ENCODE data around the gene ZNF138. TPM values are rescaled to one million over a fixed set of nuclear protein-coding genes. Genes with fewer than 3 reads are reported as not detected.

ZNF138 gene
- polyA plus RNA-seq, 1 donor (not counting 4 experiments of a cell fraction or from before 2014, with no cell fraction given): 6.3 TPM

DNA sequence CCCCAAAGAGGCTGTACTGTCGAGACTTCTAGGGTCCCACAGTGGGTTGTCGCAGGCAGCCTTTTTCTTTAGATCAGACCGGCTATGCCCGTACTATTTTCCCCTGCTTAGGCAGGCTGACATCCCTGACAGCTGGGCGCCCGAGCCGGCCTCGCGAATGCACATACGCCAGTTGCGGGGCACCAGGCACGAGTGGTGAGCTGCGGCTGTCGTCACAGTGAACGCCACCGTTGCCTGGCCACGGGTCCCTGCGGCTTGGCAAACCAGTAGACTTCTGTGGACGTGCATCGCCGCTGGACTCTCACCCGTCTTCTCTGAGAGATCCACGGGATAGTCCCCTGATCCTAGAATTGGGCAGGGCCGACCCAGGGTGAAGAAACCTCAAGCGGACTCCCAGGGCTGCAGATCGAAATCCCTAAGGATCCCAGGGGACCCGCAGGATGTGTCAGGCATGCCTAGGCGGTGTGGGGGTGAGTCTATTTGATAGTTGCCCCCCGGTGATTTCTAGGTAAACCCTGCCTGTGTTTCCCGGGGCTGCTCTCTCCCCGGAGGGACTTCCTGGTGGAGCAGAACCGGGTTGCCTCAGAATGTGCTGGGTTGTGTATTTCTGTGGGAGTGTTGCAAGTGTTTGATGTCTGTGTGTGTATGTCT is 75.8 kb downstream of the ZNF138 start:
- TF ChIP-seq EZH2 (IDR thresholded peaks at IDR 0.05; ENCODE audit: low read length): no peak
- TF ChIP-seq, protein P1, sequence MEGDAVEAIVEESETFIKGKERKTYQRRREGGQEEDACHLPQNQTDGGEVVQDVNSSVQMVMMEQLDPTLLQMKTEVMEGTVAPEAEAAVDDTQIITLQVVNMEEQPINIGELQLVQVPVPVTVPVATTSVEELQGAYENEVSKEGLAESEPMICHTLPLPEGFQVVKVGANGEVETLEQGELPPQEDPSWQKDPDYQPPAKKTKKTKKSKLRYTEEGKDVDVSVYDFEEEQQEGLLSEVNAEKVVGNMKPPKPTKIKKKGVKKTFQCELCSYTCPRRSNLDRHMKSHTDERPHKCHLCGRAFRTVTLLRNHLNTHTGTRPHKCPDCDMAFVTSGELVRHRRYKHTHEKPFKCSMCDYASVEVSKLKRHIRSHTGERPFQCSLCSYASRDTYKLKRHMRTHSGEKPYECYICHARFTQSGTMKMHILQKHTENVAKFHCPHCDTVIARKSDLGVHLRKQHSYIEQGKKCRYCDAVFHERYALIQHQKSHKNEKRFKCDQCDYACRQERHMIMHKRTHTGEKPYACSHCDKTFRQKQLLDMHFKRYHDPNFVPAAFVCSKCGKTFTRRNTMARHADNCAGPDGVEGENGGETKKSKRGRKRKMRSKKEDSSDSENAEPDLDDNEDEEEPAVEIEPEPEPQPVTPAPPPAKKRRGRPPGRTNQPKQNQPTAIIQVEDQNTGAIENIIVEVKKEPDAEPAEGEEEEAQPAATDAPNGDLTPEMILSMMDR (optimal IDR thresholded peaks at IDR 0.05 in 1 of 3, IDR thresholded peaks at IDR 0.05 in 1 of 3, conservative IDR thresholded peaks at IDR 0.05 in 1 of 3; ENCODE audit: extremely low read depth in 1 of 3, insufficient read depth in 2 of 3, low read length in 3 of 3): no peak
- DNase-seq (ENCODE audit: low read depth, low spot score) (no peak), FAIRE-seq (no peak)
- Histone ChIP-seq H3K9me3 (ENCODE audit: control insufficient read depth, low read depth, low read length) (peaks cover 8% of the 10 kb centered on the region), H3K4me3 (ENCODE audit: control insufficient read depth in 2 of 3, extremely low read depth in 1 of 3, insufficient read depth in 2 of 3, low read depth in 1 of 3, low read length in 3 of 3) (no peak overlapping the region), H3K27ac (ENCODE audit: control insufficient read depth, insufficient read depth, low read length) (no peak overlapping the region), H3K27me3 (ENCODE audit: control insufficient read depth, extremely low read depth, insufficient read depth, low read length) (no peaks in the 10 kb centered on the region), H3K79me2 (ENCODE audit: control insufficient read depth, insufficient read depth, low read length) (no peaks in the 10 kb centered on the region), H3K9me1 (ENCODE audit: control insufficient read depth, extremely low read depth, insufficient read depth, low read length) (no peaks in the 10 kb centered on the region), H4K20me1 (ENCODE audit: control insufficient read depth, extremely low read depth, insufficient read depth, low read length) (no peaks in the 10 kb centered on the region), H3K4me2 (ENCODE audit: control insufficient read depth, extremely low read depth, insufficient read depth, low read depth, low read length) (no peak overlapping the region), H3K9ac (ENCODE audit: control insufficient read depth, extremely low read depth, insufficient read depth, low read length) (no peak overlapping the region), H3K4me1 (ENCODE audit: control insufficient read depth, extremely low read depth, insufficient read depth, low read length) (no peaks in the 10 kb centered on the region), H2AFZ (ENCODE audit: control insufficient read depth, low read length) (no peak overlapping the region), H3K36me3 (ENCODE audit: control insufficient read depth in 2 of 2, extremely low read depth in 1 of 2, insufficient read depth in 2 of 2, low read length in 2 of 2) (no peaks in the 10 kb centered on the region)
- dilution Hi-C loops (cut with MboI; ENCODE audit: extremely low pct_ligation_motif_present, low sequenced_read_pairs): no loop called here

DNA sequence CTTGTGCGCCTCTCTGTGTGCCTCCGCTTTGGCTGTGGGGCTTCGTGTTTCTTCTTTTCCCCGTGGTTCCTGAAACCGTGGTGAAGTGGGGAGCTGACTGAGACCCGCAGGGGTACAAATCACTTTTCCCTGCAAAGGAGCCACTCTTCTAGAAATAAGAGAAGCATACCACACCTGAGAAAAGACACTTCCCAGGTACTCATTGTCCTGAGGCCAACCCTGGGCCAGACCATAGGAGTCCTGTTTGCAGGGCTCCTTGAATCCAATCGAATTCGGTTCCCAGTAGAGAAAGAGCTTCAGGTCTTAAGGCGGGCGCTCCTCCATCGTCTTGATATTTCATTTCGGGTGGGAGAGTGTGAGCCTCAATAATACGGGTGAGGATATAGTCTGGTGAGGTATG is 76.4 kb downstream of the ZNF138 start:
- Histone ChIP-seq H3K27ac (ENCODE audit: control insufficient read depth, insufficient read depth, low read length) (no peak overlapping the region), H3K79me2 (ENCODE audit: control insufficient read depth, insufficient read depth, low read length) (no peaks in the 10 kb centered on the region), H3K9me1 (ENCODE audit: control insufficient read depth, extremely low read depth, insufficient read depth, low read length) (no peaks in the 10 kb centered on the region), H3K9me3 (ENCODE audit: control insufficient read depth, low read depth, low read length) (peaks cover 8% of the 10 kb centered on the region), H4K20me1 (ENCODE audit: control insufficient read depth, extremely low read depth, insufficient read depth, low read length) (no peaks in the 10 kb centered on the region), H3K4me3 (ENCODE audit: control insufficient read depth in 2 of 3, extremely low read depth in 1 of 3, insufficient read depth in 2 of 3, low read depth in 1 of 3, low read length in 3 of 3) (no peak overlapping the region), H3K36me3 (ENCODE audit: control insufficient read depth in 2 of 2, extremely low read depth in 1 of 2, insufficient read depth in 2 of 2, low read length in 2 of 2) (no peaks in the 10 kb centered on the region), H3K4me1 (ENCODE audit: control insufficient read depth, extremely low read depth, insufficient read depth, low read length) (no peaks in the 10 kb centered on the region), H3K27me3 (ENCODE audit: control insufficient read depth, extremely low read depth, insufficient read depth, low read length) (no peaks in the 10 kb centered on the region), H3K9ac (ENCODE audit: control insufficient read depth, extremely low read depth, insufficient read depth, low read length) (no peak overlapping the region), H2AFZ (ENCODE audit: control insufficient read depth, low read length) (no peak overlapping the region), H3K4me2 (ENCODE audit: control insufficient read depth, extremely low read depth, insufficient read depth, low read depth, low read length) (no peak overlapping the region)
- FAIRE-seq: no peak
- dilution Hi-C loops (cut with MboI; ENCODE audit: extremely low pct_ligation_motif_present, low sequenced_read_pairs): no loop called here
- TF ChIP-seq EZH2 (IDR thresholded peaks at IDR 0.05; ENCODE audit: low read length): no peak
- TF ChIP-seq, protein P1 (optimal IDR thresholded peaks at IDR 0.05 in 1 of 3, IDR thresholded peaks at IDR 0.05 in 1 of 3, conservative IDR thresholded peaks at IDR 0.05 in 1 of 3; ENCODE audit: extremely low read depth in 1 of 3, insufficient read depth in 2 of 3, low read length in 3 of 3): no peak
- no peak for DNase-seq (ENCODE audit: low read depth, low spot score)

Measured in keratinocyte (primary cell).